ENCODE measurements around the gene SLC31A2.
A peak's percentile ranks its signal among the peaks of the same experiment; 100 is the strongest.

SLC31A2 gene

GRCh38 chr9:113151696-113152630 lies 1.2 kb downstream of the SLC31A2 start:
- DNase-seq = no peak

- no peak for DNase-seq
These were observed 1.9 kb downstream of the SLC31A2 start for GRCh38 chr9:113152699-113153098.

- no peak for DNase-seq
These were observed 2.8 kb downstream of the SLC31A2 start for GRCh38 chr9:113153599-113153998.

GRCh38 chr9:113154471-113154870 lies 3.7 kb downstream of the SLC31A2 start:
- no peak for DNase-seq

- no peak for DNase-seq
These were observed 4.1 kb downstream of the SLC31A2 start for GRCh38 chr9:113154946-113155345.

- DNase-seq = peak; percentile 73
These were observed 5.2 kb downstream of the SLC31A2 start for GRCh38 chr9:113155911-113156588.

GRCh38 chr9:113156880-113157279 lies 6.1 kb downstream of the SLC31A2 start:
- no peak for DNase-seq

GRCh38 chr9:113158446-113158845 lies 7.6 kb downstream of the SLC31A2 start:
- DNase-seq = no peak

GRCh38 chr9:113160571-113160970 lies 9.8 kb downstream of the SLC31A2 start:
- no peak for DNase-seq

- DNase-seq = no peak
These were observed 12.2 kb downstream of the SLC31A2 start for GRCh38 chr9:113163001-113163400.

GRCh38 chr9:113164536-113165300 lies 13.9 kb downstream of the SLC31A2 start:
- DNase-seq = no peak

- DNase-seq = no peak
These were observed 15.2 kb downstream of the SLC31A2 start for GRCh38 chr9:113166039-113166438.

- no peak for DNase-seq
These were observed 18.0 kb downstream of the SLC31A2 start for GRCh38 chr9:113168809-113169208.

- DNase-seq = no peak
These were observed 22.5 kb downstream of the SLC31A2 start for GRCh38 chr9:113173341-113173740.

- no peak for DNase-seq
These were observed 26.0 kb downstream of the SLC31A2 start for GRCh38 chr9:113176803-113177202.

GRCh38 chr9:113177251-113177650 lies 26.4 kb downstream of the SLC31A2 start:
- no peak for DNase-seq

- DNase-seq = no peak
These were observed 27.3 kb downstream of the SLC31A2 start for GRCh38 chr9:113178087-113178486.

GRCh38 chr9:113179839-113180238 lies 29.0 kb downstream of the SLC31A2 start:
- no peak for DNase-seq

- no peak for DNase-seq
These were observed 30.4 kb downstream of the SLC31A2 start for GRCh38 chr9:113181165-113181564.

GRCh38 chr9:113183956-113184488 lies 33.2 kb downstream of the SLC31A2 start:
- DNase-seq = no peak

- DNase-seq = no peak
These were observed 33.7 kb downstream of the SLC31A2 start for GRCh38 chr9:113184539-113184938.

- no peak for DNase-seq
These were observed 34.5 kb downstream of the SLC31A2 start for GRCh38 chr9:113185271-113185670.

- DNase-seq = no peak
These were observed 35.4 kb downstream of the SLC31A2 start for GRCh38 chr9:113186137-113186755.

All from activated effector memory CD4-positive, alpha-beta T cell treated with anti-CD3 and anti-CD28 coated beads, Interleukin-2, amount 50 U/mL, for 16 hours (primary cell).